HT1080 (cell line): ENCODE measurements around the gene THSD7A. TPM values are rescaled to one million over a fixed set of nuclear protein-coding genes. Genes with fewer than 3 reads are reported as not detected.
"Not testable (repeated sequence)": the region's sequence is repeated elsewhere in the genome, so short reads cannot be mapped to it uniquely, and the experiment has no call there.

ENCODE experiments used
- DNase-seq: peaks from one replicate; pipeline ENCODE4 v3.0.0-alpha.2; 2015; ENCODE audit warnings: low read depth
- total RNA-seq: library from RNA; depleted of rRNA; stranded (reverse); fragments of >200 nt; shearing (Covaris generic); gene quantifications from 2 replicates; pipeline ENCODE4 v1.2.3, GENCODE V29; 2014

The THSD7A gene
- total RNA-seq, 1 experiment from 2014 or later, result not detected

DNA sequence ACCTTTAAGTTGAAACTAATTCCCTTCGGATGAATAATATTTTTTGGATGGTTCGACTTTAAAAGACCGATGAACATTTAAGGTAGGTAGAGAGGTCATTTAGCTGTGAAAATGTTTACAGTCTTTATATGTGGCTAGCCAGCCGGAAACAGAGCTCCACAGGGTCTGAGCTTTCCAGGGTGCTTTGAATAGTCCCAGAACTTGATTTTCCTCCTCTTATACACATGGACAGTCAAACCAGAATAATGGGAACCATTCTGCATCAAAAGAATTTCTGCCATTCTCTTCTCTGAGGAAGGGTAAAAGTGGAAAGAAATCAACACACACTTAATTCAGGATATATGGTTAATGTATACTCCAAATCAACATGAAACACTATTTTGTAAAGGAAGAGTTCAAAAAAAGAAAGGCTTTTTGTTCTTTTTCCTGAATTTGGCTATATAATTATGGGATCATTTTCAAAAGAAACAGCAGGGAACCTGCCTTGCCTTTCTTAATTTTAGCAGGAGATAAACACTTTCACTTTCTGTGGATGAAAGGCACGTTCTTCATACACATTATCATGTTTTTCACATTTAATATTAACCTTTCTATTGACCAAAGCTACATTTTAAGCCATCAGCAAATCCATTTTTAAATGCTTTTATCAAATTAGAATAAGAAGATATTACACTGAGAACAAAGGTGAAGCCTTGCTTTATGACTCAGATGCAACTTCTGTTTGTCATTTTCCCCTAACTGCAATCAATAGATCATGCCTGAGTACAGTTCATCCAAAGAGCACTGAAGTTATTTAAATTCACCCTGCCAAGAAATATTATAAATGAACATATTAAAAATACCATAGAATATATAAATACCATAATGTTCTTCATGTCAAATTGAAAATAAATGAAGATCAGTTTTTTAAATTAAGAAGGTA, 307.3 kb downstream of the THSD7A start:
- DNase-seq, result no peak

DNA sequence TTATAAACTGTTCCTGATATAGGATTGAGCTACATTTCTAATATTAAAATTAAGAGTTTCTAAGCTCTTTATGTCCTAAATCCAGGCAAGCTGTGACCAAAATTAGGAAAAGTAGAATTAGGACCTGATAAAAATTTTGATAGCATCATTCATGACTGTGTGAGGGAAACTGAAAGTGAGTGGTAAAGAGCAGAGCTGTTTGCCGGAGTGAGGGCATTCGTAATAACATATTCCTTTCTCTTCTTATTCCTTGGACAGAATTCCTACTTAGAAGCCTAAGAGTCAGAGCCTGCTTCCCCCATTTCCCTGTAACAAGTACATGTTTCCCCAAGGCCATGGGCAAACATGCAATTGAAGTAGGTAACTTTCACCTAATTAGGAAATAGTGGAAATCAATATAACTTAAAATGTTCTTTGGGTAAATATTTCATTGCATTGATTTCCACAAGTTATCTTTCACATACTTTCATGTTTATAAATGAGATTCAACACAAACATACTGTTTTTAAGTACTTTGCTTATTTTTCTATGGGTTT, 310.0 kb downstream of the THSD7A start:
- not testable (repeated sequence) for DNase-seq

DNA sequence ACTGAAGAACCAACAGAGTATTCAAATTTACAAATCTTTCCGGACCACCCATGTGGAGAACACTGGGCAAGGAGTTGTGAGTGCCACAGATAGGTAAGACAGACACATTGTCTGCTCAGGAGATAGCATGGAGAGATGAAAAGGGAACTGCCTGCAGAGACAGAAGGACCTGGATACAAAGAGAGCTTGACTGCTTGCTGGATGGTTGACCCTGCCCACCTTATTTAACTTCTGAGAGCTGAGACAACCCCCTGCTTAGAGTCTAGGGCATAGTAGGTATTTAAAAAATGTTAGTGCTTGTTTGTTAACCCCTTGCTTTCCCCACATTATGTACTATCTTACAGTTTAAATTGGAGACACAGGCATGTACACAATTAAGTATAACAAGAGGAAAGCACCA, 314.1 kb downstream of the THSD7A start:
- DNase-seq, result no peak

DNA sequence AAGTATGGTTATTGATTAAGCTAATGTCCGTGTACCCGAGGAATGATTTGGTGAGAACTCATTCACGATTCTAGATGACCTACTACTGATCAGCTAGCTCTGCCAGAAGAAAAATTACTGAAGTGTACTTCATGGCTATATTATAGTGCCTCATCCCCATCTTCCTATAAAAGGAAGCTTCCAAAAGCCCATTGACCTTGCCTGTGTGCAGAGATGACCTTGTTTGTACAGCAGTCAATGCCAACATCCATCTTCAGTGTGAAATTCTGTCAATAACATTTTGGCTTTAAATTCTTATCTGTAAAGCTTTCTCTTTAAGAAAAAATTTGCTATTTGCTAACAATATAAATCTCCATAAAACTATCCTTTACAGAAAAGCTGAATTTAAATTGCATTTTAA, 315.7 kb downstream of the THSD7A start:
- no peak for DNase-seq

DNA sequence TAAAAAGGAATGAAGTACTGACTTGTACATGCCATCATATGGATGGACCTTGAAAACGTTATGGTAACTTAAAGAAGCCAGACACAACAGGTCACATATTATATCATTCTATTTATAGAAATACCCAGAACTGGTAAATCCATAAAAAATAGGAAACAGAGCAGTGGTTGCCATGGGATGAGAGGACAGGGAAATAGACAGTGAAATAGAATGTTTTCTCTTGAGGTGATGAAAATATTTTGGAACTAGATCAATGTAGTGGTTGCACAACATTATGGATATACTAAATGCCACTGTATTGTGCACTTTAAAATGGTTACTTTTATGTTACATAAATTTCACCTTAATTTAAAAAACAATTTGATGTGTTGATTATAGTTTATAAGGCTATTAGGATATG, 318.5 kb downstream of the THSD7A start:
- DNase-seq, result no peak

DNA sequence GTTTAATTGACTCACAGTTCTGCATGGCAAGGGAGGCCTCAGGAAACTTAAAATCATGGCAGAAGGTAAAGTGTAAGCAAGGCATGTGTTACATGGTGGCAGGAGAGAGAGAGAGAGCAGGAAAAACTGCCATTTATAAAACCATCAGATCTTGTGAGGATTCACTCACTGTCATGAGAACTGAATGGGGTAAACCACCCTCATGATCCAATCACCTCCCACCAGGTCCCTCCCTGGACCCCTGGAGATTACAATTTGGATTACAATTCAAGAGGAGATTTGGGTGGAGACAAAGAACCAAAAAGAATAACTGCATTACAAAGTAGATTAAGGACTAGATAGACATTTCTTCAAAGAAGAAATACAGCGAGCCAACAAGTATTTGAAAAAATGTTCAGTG, 324.1 kb downstream of the THSD7A start:
- no peak for DNase-seq

GRCh38 chr7:11506417-11506816, 325.6 kb downstream of the THSD7A start:
- DNase-seq, result no peak

DNA sequence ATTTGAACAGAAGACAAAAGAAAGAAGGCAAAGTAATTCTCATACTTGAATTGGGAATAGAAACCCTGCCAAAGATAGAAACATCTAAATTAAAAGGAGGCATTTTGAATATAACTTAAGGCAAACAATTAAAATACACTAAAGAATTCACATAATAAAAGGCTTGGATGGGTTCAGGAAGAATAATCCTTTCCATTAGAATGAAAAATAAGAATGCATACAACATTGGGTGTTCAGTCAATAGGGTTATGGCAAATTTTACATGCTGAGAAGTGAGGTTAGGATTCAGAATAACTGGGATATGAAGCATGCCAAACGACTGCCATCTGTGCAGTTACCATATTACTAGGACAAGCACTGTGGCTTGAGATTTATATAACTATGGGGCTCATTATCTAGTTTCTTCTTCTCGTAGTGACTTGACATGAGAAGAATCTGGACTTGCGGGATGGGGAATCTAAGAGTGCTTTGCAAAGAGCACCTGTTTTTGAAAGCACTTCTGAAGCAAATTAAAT, 326.5 kb downstream of the THSD7A start:
- no peak for DNase-seq

GRCh38 chr7:11492307-11492706, 339.7 kb downstream of the THSD7A start:
- no peak for DNase-seq

DNA sequence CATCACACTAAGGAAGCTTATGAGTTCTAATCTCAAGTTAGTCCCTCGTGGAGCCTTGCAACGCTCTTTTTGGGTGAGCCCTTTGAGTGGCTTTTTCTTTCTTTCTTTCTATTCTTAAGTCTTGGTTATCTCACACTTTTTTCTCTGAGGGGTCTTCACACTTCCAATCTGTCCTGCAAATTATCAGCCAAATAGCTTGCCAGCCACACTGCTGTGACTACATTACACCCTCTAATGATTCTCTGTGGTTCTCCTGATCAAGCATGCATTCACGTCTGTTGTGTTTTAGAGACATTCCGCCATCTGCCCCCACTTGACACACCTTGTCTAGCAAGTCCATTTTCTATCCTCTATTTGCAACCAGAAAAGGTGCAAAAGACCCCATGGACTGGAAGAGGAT, 340.2 kb downstream of the THSD7A start:
- no peak for DNase-seq

DNA sequence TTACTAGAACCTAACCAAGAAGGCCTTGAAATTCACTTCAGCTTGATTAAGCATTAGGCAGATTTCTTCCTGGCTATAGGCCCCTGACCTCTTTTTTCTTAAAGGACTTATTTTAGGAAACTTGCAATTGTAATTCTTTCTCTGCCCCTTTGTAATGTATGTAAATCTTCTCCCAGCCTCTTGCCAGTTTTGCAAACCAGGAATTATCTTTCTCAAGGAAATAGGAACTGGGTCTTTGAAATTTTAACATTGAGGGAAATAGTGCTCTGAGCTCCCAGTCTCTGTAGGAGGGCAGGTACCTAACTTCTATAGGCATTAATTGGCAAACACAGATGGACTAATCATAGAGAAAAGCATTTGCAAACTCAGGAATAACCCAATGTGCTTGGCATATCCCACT, 342.7 kb downstream of the THSD7A start:
- DNase-seq, result no peak

GRCh38 chr7:11486271-11486670, 345.7 kb downstream of the THSD7A start:
- no peak for DNase-seq

DNA sequence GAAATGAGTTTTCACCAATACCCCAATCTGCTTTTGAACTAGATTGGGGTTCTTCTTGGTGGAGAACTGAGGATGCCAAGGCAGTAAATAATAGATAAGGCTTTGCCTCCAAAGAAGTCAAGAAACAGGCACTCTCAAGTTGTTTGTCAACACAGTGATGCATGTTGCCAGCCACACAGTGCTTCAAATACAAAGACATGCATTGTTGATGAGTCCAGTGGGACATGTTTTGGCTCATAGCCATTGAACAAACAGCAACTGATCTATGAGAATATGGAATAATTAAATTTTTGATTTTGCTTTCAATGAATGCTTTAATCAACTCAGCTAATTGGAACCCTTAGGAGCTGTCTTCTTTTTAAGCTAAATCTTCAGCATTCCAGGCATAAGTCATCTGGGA, 346.4 kb downstream of the THSD7A start:
- no peak for DNase-seq

- no peak for DNase-seq
These were observed 351.9 kb downstream of the THSD7A start for GRCh38 chr7:11480143-11480542.

DNA sequence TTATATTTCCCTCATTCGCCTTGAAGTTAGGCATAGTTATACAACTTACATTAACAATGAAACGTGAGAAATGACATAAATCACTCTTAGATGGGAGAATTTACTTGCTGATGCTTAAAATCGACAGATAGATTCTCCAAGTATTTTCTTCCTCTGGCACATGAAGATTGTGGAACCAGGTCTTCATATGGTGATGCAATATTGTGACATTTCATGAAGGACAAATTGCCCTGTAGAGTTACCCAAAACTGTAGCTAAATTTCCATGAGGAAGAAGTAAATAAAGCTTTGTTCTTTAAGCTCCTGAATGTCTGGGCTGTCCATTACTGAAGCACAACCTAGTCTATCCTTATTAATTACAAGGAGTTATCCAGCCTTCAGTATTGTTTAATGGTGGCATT, 353.1 kb downstream of the THSD7A start:
- DNase-seq, result no peak

- DNase-seq, result no peak
These were observed 353.6 kb downstream of the THSD7A start for GRCh38 chr7:11478426-11478825.

DNA sequence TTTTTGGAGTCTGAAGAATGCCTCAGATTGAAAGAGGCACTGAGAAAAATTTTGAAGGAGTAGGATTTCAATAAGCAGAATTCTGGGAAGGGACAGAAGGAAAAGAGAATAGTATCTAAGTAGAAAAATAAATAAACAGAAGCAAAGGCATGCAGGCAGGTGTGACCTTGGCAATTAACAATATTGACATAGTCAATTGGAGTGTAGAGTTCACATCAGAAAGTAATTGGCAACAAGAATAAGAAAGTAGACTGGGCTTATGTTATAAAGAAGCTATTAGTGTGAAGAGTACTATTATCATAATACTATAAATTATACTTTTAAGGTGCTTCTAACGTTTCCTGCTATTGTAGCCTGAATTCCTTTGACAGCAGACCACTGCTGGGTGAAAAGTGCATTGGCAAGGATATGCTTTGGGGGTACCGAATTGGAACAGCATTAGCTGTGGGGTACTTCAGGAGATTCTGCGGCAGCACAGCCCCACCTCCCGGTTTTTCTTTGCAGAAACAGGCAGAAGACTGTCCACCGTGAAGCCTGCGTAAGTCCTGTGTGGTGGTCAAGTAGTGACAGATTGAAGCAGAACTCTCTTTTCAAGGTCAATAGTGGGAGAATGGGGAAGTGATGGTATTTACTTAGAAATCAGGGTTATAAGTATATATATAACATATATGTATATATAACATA, 357.0 kb downstream of the THSD7A start:
- no peak for DNase-seq

GRCh38 chr7:11473807-11474424, 358.1 kb downstream of the THSD7A start:
- no peak for DNase-seq

DNA sequence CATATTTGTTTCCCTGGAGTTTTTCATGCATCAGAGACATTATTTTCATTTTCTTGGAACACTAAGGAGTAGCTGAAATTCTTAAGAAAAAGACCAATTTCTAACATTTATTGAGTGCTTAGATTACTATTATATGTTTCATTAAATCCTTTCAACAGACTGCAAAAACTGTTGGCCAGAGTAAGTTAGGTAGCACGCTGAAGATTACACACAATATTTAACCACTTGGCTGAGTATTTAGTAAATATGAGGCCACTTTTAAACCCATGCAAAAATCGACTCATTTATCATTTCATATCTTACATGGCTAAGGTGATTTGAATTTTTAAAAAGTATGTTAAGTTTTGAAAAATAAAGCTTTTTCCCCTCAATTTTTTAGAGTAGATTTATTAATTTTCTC, 358.8 kb downstream of the THSD7A start:
- DNase-seq, result no peak

DNA sequence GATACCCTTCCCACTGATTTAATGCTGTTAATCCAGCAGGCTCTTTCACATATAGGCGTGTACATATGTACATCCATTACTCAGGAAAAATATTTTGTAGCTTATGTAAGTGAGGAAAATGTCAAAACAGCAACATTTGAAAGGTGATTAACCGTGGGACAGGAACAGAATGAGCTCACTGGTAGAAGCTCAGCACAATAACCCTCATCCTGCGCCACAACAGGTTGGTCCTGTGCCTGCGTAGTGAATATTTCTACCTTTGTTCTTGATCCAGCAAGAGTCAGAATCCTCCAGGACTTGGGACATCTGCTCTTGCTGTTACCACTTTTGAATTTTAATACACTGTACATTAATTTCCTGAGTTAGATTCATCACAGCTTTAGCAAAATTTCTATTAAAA, 359.4 kb downstream of the THSD7A start:
- no peak for DNase-seq

DNA sequence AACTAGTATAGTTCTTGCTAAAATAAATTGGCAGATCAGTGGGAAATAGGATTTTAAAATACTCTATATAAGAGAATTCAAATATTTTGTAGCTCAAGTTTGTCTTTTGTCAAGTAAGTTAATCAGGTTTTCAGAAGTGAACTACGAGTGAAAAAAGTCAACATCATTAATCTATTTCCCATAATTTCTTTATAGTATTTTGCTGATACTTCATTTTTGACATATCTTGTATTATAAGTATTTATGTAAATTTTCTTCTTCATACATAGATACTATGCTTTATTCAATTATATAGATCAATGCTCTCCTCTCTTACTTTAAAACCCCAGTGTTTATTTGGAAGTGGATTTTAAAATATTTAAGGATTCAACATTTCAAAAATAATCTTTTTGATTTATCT, 360.7 kb downstream of the THSD7A start:
- DNase-seq, result no peak
